DND-41 (cell line): ENCODE results near the gene SESTD1.
"Not testable (repeated sequence)": the region's sequence is repeated elsewhere in the genome, so short reads cannot be mapped to it uniquely, and the experiment has no call there.

Experiments used
- EZH2 ChIP-seq: IDR thresholded peaks from 3 replicates; pipeline ENCODE4 v1.6.1; 2012; ENCODE audit warnings: borderline replicate concordance, low read depth, mild to moderate bottlenecking, moderate library complexity, low read length, inconsistent platforms; ENCODE audit not compliant: severe bottlenecking
- TF ChIP-seq, protein P1 (sequence below): IDR thresholded peaks from 2 replicates; pipeline ENCODE4 v1.5.1; 2012; ENCODE audit warnings: borderline replicate concordance, low read length, moderate library complexity, mild to moderate bottlenecking; ENCODE audit not compliant: poor library complexity, severe bottlenecking; ENCODE audit errors: extremely low read depth

DNA sequence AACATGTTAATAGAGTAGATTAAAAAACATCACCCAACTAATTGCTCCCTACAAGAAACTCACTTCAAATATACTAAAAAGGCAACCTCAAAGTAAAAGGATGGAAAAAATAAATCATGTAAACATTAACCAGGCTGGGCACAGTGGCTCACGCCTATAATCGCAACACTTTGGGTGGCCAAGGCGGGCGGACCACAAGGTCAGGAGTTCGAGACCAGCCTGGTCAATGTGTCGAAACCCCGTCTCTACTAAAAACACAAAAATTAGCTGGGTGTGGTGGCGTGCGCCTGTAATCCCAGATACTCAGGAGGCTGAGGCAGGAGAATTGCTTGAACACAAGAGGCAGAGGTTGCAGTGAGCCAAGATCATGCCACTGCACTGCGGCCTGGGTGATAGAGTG is 18.8 kb downstream of the SESTD1 start:
- TF ChIP-seq, protein P1, sequence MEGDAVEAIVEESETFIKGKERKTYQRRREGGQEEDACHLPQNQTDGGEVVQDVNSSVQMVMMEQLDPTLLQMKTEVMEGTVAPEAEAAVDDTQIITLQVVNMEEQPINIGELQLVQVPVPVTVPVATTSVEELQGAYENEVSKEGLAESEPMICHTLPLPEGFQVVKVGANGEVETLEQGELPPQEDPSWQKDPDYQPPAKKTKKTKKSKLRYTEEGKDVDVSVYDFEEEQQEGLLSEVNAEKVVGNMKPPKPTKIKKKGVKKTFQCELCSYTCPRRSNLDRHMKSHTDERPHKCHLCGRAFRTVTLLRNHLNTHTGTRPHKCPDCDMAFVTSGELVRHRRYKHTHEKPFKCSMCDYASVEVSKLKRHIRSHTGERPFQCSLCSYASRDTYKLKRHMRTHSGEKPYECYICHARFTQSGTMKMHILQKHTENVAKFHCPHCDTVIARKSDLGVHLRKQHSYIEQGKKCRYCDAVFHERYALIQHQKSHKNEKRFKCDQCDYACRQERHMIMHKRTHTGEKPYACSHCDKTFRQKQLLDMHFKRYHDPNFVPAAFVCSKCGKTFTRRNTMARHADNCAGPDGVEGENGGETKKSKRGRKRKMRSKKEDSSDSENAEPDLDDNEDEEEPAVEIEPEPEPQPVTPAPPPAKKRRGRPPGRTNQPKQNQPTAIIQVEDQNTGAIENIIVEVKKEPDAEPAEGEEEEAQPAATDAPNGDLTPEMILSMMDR: not testable (repeated sequence)
- not testable (repeated sequence) for TF ChIP-seq EZH2
